DMS79 (cell line): Measurements from ENCODE around the gene SCLY.

Experiments used
- DNase-seq: peaks from one replicate; lab custom pipeline; 2025; lab: John Stamatoyannopoulos, UW

The SCLY gene

GRCh38 chr2:238140721-238141540, 80.1 kb downstream of the SCLY start:
- DNase-seq, result no peak

DNA sequence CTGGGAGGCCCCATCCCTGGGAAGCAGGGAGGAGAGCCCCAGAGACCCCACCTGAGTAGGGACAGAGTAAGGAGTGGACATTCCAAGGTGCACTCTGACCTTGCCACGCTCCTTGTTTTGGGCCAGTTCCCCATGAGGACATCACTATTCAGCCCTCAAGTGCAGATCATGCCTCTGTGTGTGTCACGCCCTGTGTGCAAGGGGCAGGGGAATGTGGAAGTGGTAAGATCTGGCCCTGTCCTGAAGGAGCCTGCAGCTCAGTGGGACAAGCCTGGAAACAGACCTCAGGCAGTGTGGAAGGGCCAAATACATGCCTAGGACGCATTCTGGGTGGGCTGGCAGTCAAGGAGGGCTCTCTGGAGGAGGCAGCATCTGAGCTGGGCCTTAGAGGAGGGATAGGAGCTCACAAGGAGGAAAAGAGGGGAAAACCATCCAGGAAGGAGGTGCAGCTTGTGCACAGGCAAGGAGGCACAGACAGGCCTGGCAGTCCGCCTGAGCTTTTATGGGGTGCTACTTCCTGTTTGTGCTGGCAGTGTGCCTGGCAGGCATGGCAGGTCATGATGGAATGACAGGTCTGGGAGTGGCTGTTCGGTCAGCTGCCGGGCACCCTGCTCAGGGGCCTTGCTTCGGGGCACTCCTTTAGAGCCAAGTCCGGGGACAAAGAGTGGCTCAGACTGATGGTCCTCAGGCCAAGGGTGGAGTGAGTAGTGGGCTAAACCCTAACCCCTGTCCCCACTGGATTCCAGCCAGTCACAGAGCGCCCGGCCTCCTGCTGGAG, 80.9 kb downstream of the SCLY start:
- DNase-seq, result no peak

GRCh38 chr2:238142382-238143205, 81.8 kb downstream of the SCLY start:
- DNase-seq, result no peak

- no peak for DNase-seq
Measured at GRCh38 chr2:238143239-238143951, 82.6 kb downstream of the SCLY start.

GRCh38 chr2:238144262-238144661, 83.5 kb downstream of the SCLY start:
- no peak for DNase-seq

- DNase-seq, result no peak
Measured at GRCh38 chr2:238145046-238145445, 84.2 kb downstream of the SCLY start.

DNA sequence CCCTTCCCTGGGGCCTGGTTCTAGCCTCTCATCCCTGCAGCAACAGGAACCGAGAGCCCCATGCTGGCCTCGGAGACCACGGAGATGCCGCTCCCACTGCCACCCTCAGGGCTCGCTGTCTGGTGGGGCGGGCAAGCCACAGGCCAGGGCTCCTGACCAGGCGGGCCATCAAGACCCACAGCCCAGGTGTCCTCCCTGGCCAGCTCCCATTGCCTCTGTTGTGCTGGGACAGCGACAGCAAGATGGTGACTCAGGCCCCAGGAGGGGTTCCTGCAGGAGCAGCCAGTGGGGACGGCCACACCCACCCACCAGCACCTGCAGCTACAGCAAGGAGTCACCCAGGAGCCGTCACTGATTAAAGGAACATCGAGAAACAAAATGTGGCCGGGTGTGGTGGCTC, 85.0 kb downstream of the SCLY start:
- DNase-seq, result no peak

DNA sequence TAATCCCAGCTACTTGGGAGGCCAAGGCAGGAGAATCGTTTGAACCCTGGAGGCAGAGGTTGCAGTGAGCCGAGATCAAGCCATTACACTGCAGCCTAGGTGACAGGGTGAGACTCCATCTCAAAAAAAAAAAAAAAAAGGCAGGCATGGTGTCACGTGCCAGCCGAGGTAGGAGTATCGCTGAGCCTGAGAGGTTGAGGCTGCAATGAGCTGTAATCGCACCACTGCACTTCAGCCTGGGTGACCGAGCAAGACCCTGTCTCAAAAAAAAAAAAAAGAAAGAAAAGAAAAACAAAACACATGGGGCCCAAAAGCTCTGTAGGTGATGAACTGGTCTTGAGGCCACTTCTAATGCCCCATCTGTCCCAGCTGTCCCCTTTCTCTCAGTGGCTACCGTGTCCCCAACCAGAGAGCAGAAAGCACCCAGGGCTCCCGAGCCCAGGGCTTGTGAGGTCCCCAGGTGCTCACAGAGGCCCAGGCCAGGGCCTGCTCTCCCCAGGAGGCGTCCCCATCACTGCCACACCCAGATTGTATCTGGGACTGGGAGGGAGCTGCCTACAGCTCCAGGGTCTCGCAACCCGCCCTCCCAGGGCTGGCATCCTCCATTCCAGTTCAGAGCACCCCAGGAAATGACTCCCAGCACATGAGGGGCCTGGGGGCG, 86.2 kb downstream of the SCLY start:
- DNase-seq, result no peak

- DNase-seq, result no peak
Measured at GRCh38 chr2:238148981-238149380, 88.2 kb downstream of the SCLY start.
